ENCODE measurements around the gene ARHGAP25. TPM values are rescaled to one million over a fixed set of nuclear protein-coding genes. Genes with fewer than 3 reads are reported as not detected.

The ARHGAP25 gene
- total RNA-seq, 1 donor from 2014 or later, result 5.8 TPM

- Histone ChIP-seq H3K4me1 (no peaks in the 10 kb centered on the region), H4K20me1 (ENCODE audit: low read depth) (no peaks in the 10 kb centered on the region), H3K27me3 (no peaks in the 10 kb centered on the region), H3K79me2 (ENCODE audit: low read depth) (no peaks in the 10 kb centered on the region), H3K4me2 (no peak overlapping the region), H3K4me3 (no peak overlapping the region), H3K9ac (no peak overlapping the region), H3K36me3 (no peaks in the 10 kb centered on the region), H3K9me3 (ENCODE audit: low read depth) (no peaks in the 10 kb centered on the region), H3K27ac (no peak overlapping the region), H2AFZ (replicated peaks) (no peak overlapping the region), H3F3A (ENCODE audit: low read depth) (no peaks in the 10 kb centered on the region)
- TF ChIP-seq EZH2phosphoT487 (IDR thresholded peaks at IDR 0.05) (no peak), EZH2 (IDR thresholded peaks at IDR 0.05) (no peak)
- TF ChIP-seq, protein P1, sequence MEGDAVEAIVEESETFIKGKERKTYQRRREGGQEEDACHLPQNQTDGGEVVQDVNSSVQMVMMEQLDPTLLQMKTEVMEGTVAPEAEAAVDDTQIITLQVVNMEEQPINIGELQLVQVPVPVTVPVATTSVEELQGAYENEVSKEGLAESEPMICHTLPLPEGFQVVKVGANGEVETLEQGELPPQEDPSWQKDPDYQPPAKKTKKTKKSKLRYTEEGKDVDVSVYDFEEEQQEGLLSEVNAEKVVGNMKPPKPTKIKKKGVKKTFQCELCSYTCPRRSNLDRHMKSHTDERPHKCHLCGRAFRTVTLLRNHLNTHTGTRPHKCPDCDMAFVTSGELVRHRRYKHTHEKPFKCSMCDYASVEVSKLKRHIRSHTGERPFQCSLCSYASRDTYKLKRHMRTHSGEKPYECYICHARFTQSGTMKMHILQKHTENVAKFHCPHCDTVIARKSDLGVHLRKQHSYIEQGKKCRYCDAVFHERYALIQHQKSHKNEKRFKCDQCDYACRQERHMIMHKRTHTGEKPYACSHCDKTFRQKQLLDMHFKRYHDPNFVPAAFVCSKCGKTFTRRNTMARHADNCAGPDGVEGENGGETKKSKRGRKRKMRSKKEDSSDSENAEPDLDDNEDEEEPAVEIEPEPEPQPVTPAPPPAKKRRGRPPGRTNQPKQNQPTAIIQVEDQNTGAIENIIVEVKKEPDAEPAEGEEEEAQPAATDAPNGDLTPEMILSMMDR (IDR thresholded peaks at IDR 0.05), result no peak
- Mint-ChIP-seq H3K4me3 (no peak overlapping the region), H3K27ac (no peak overlapping the region), H3K36me3 (no peaks in the 10 kb centered on the region), H3K9me3 (no peaks in the 10 kb centered on the region), H3K4me1 (no peaks in the 10 kb centered on the region), H3K27me3 (ENCODE audit: insufficient read depth, low read depth) (no peaks in the 10 kb centered on the region)
- DNase-seq (ENCODE audit: low spot score), result no peak
Measured at GRCh38 chr2:68717305-68717661, 17.3 kb upstream of the ARHGAP25 start.

DNA sequence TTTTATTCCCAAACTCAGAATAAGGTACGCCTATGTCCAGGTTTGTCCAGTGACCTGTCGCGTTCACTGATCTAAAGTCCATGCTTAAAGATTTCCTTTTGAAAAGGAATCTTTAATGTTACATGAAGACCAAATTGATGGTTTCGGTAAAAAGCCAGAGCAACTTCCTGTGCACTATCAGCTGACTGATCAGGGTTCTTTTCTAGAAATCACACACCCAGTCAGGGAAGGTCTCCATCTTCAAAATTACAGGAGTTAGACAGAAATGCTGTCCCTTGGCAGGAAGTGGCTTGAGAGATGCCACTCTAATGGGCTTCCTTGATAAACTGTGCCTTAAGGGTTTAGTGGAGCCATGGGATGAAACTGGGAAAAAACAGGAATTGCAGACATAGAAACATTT, 14.7 kb upstream of the ARHGAP25 start:
- Histone ChIP-seq H3F3A (ENCODE audit: low read depth) (no peaks in the 10 kb centered on the region), H3K36me3 (no peaks in the 10 kb centered on the region), H3K9ac (no peak overlapping the region), H3K4me3 (no peak overlapping the region), H4K20me1 (ENCODE audit: low read depth) (no peaks in the 10 kb centered on the region), H3K9me3 (ENCODE audit: low read depth) (no peaks in the 10 kb centered on the region), H3K4me1 (no peaks in the 10 kb centered on the region), H3K4me2 (no peak overlapping the region), H3K27me3 (no peaks in the 10 kb centered on the region), H2AFZ (replicated peaks) (no peak overlapping the region), H3K27ac (no peak overlapping the region), H3K79me2 (ENCODE audit: low read depth) (no peaks in the 10 kb centered on the region)
- TF ChIP-seq EZH2 (IDR thresholded peaks at IDR 0.05) (no peak), EZH2phosphoT487 (IDR thresholded peaks at IDR 0.05) (no peak)
- TF ChIP-seq, protein P1 (IDR thresholded peaks at IDR 0.05), result no peak
- no peak for DNase-seq (ENCODE audit: low spot score)
- no peaks in the 10 kb centered on the region for H3K4me1 Mint-ChIP-seq
- no peak overlapping the region for H3K4me3 Mint-ChIP-seq
- H3K9me3 Mint-ChIP-seq, result no peaks in the 10 kb centered on the region
- H3K36me3 Mint-ChIP-seq, result no peaks in the 10 kb centered on the region
- peaks cover 2% of the 10 kb centered on the region for H3K27me3 Mint-ChIP-seq (ENCODE audit: insufficient read depth, low read depth)
- H3K27ac Mint-ChIP-seq, result no peak overlapping the region

- no peaks in the 10 kb centered on the region for H3K27me3 ChIP-seq
- no peak overlapping the region for H3K27ac ChIP-seq
- no peaks in the 10 kb centered on the region for H4K20me1 ChIP-seq (ENCODE audit: low read depth)
- H3K9me3 ChIP-seq (ENCODE audit: low read depth), result no peaks in the 10 kb centered on the region
- Mint-ChIP-seq H3K27me3 (ENCODE audit: insufficient read depth, low read depth) (peaks cover 2% of the 10 kb centered on the region), H3K4me3 (no peak overlapping the region), H3K4me1 (no peaks in the 10 kb centered on the region), H3K9me3 (no peaks in the 10 kb centered on the region), H3K36me3 (no peaks in the 10 kb centered on the region), H3K27ac (no peak overlapping the region)
- H3K36me3 ChIP-seq, result no peaks in the 10 kb centered on the region
- no peak for TF ChIP-seq EZH2 (IDR thresholded peaks at IDR 0.05)
- H3K4me1 ChIP-seq, result no peaks in the 10 kb centered on the region
- H3F3A ChIP-seq (ENCODE audit: low read depth), result no peaks in the 10 kb centered on the region
- no peaks in the 10 kb centered on the region for H3K79me2 ChIP-seq (ENCODE audit: low read depth)
- no peak overlapping the region for H3K9ac ChIP-seq
- H3K4me2 ChIP-seq, result no peak overlapping the region
- H2AFZ ChIP-seq (replicated peaks), result no peak overlapping the region
- H3K4me3 ChIP-seq, result no peak overlapping the region
- no peak for DNase-seq (ENCODE audit: low spot score)
Measured at GRCh38 chr2:68720665-68721064, 13.9 kb upstream of the ARHGAP25 start.

- H3K36me3 Mint-ChIP-seq, result no peaks in the 10 kb centered on the region
Measured at GRCh38 chr2:68721482-68722101, 13.0 kb upstream of the ARHGAP25 start.

More at GRCh38 chr2:68721482-68722101, 13.0 kb upstream of the ARHGAP25 start:
- Histone ChIP-seq H3K27me3 (no peaks in the 10 kb centered on the region), H3K36me3 (no peaks in the 10 kb centered on the region), H4K20me1 (ENCODE audit: low read depth) (no peaks in the 10 kb centered on the region), H3K79me2 (ENCODE audit: low read depth) (no peaks in the 10 kb centered on the region), H3K4me3 (no peak overlapping the region), H2AFZ (replicated peaks) (no peak overlapping the region), H3K9ac (no peak overlapping the region), H3K4me1 (no peaks in the 10 kb centered on the region), H3K27ac (no peak overlapping the region), H3K4me2 (no peak overlapping the region), H3F3A (ENCODE audit: low read depth) (no peaks in the 10 kb centered on the region), H3K9me3 (ENCODE audit: low read depth) (no peaks in the 10 kb centered on the region)
- Mint-ChIP-seq H3K9me3 (no peaks in the 10 kb centered on the region), H3K4me3 (no peak overlapping the region), H3K4me1 (no peaks in the 10 kb centered on the region), H3K27me3 (ENCODE audit: insufficient read depth, low read depth) (peaks cover 4% of the 10 kb centered on the region), H3K27ac (no peak overlapping the region)
- TF ChIP-seq EZH2 (IDR thresholded peaks at IDR 0.05) (no peak), EZH2phosphoT487 (IDR thresholded peaks at IDR 0.05) (no peak)
- TF ChIP-seq, protein P1 (IDR thresholded peaks at IDR 0.05), result no peak
- no peak for DNase-seq (ENCODE audit: low spot score)
